Mesendoderm (in vitro differentiated cells): Measurements from ENCODE around the gene RELT. TPM values are rescaled to one million over a fixed set of nuclear protein-coding genes. Genes with fewer than 3 reads are reported as not detected.
A peak's percentile ranks its signal among the peaks of the same experiment; 100 is the strongest.

Experiments used
- DNase-seq: peaks from one replicate; pipeline ENCODE4 v3.0.0; 2013
- H2AK5ac ChIP-seq: 2 replicates; pipeline ENCODE4 v1.6.1; 2013; ENCODE audit warnings: low read length, inconsistent platforms
- H2BK120ac ChIP-seq: 2 replicates; pipeline ENCODE4 v1.6.1; 2013; ENCODE audit warnings: low read depth, mild to moderate bottlenecking, low read length, moderate library complexity, mixed read lengths
- H2BK15ac ChIP-seq: replicated peaks from 2 replicates; pipeline ENCODE4 v1.6.1; 2013; ENCODE audit warnings: low read depth, mild to moderate bottlenecking, moderate library complexity
- H2BK5ac ChIP-seq: 2 replicates; pipeline ENCODE4 v1.6.1; 2013; ENCODE audit warnings: low read length, inconsistent platforms
- H3K18ac ChIP-seq: 2 replicates; pipeline ENCODE4 v1.6.1; 2013; ENCODE audit warnings: mild to moderate bottlenecking, low read length, mixed read lengths
- H3K23ac ChIP-seq: one replicate; pipeline ENCODE4 v1.6.1; 2013; ENCODE audit warnings: low read length
- H3K27ac ChIP-seq: 2 replicates; pipeline ENCODE4 v1.5.1; 2013; ENCODE audit warnings: low read depth, mild to moderate bottlenecking, inconsistent platforms, low read length, moderate library complexity
- H3K27me3 ChIP-seq: 2 replicates; pipeline ENCODE4 v1.6.1; 2013; ENCODE audit warnings: low read length, control low read depth, mild to moderate bottlenecking, inconsistent platforms; ENCODE audit not compliant: insufficient read depth, poor library complexity
- H3K36me3 ChIP-seq: 2 replicates; pipeline ENCODE4 v1.6.1; 2013; ENCODE audit warnings: low read length, inconsistent platforms; ENCODE audit not compliant: control insufficient read depth, insufficient read depth
- H3K4ac ChIP-seq: one replicate; pipeline ENCODE4 v1.6.1; 2013; ENCODE audit warnings: low read depth, mild to moderate bottlenecking, low read length, moderate library complexity
- H3K4me1 ChIP-seq: 2 replicates; pipeline ENCODE4 v1.6.1; 2013; ENCODE audit warnings: low read depth, low read length, inconsistent platforms; ENCODE audit not compliant: control insufficient read depth
- H3K4me2 ChIP-seq: 2 replicates; pipeline ENCODE4 v1.6.1; 2013; ENCODE audit warnings: low read length
- H3K4me3 ChIP-seq: 2 replicates; pipeline ENCODE4 v1.5.1; 2013; ENCODE audit warnings: mild to moderate bottlenecking, low read length
- H3K56ac ChIP-seq: one replicate; pipeline ENCODE4 v1.6.1; 2013; ENCODE audit warnings: low read length
- H3K79me1 ChIP-seq: 2 replicates; pipeline ENCODE4 v1.6.1; 2013; ENCODE audit warnings: low read length, inconsistent platforms
- H3K79me2 ChIP-seq: 2 replicates; pipeline ENCODE4 v1.6.1; 2013; ENCODE audit warnings: mild to moderate bottlenecking, low read length; ENCODE audit not compliant: control insufficient read depth, insufficient read depth
- H3K9ac ChIP-seq: 2 replicates; pipeline ENCODE4 v1.6.1; 2013; ENCODE audit warnings: low read length, inconsistent platforms
- H4K5ac ChIP-seq: one replicate; pipeline ENCODE4 v1.6.1; 2013; ENCODE audit warnings: low read length
- H4K8ac ChIP-seq: one replicate; pipeline ENCODE4 v1.6.1; 2013; ENCODE audit warnings: low read depth, mild to moderate bottlenecking, control low read depth, low read length, moderate library complexity
- WGBS: extraction: QIAGEN DNeasy Blood & Tissue Kit; methylation state at CpG from one replicate; pipeline ENCODE4 v1.1.7; 2013; ENCODE audit warnings: low lambda C conversion rate, missing lambda C conversion rate; ENCODE audit not compliant: insufficient coverage; ENCODE audit errors: extremely low coverage; 5-methylcytosine and 5-hydroxymethylcytosine counted together
- polyA plus RNA-seq, 2 experiments: library from polyadenylated mRNA; stranded (reverse); fragments of 200-250 nt; gene quantifications; one replicate each; pipeline ENCODE4 v1.2.3, GENCODE V29; 2013

RELT gene
- polyA plus RNA-seq (2013, experiment 1 of 2) = 2.8 TPM
- 3.0 TPM for polyA plus RNA-seq (2013, experiment 2 of 2)

GRCh38 chr11:73376160-73376802 is at the start of gene RELT:
Gene RELT (plus strand): TSS chr11:73376399. CDS start chr11:73389137, 12,738 bp downstream.
- Histone ChIP-seq H3K4me1 (no peaks in the 10 kb centered on the region), H4K8ac (no peak within 1 kb of the TSS), H3K79me2 (peaks cover 2% of the 10 kb centered on the region), H3K4ac (no peak within 1 kb of the TSS), H2AK5ac (no peak within 1 kb of the TSS), H3K4me2 (peak within 1 kb of the TSS; percentile 39), H3K18ac (peak within 1 kb of the TSS; percentile 54), H3K27ac (no peak within 1 kb of the TSS), H3K27me3 (no peaks in the 10 kb centered on the region), H3K56ac (peak within 1 kb of the TSS; percentile 93), H4K5ac (peak within 1 kb of the TSS; percentile 35), H2BK5ac (no peak within 1 kb of the TSS), H3K9ac (peak within 1 kb of the TSS; percentile 91), H3K23ac (peak within 1 kb of the TSS; percentile 61), H2BK120ac (no peak within 1 kb of the TSS), H2BK15ac (no peak within 1 kb of the TSS), H3K36me3 (no peaks in the 10 kb centered on the region), H3K4me3 (peak within 1 kb of the TSS; percentile 86), H3K79me1 (peaks cover 17% of the 10 kb centered on the region)
- peak; percentile 94 for DNase-seq
- no CpG with 5 or more reads among the region's 96 CpGs for WGBS

- no peak overlapping the region for H3K18ac ChIP-seq
- H3K79me2 ChIP-seq = no peaks in the 10 kb centered on the region
- DNase-seq = no peak
- WGBS = no CpG with 5 or more reads among the region's 10 CpGs
- H3K9ac ChIP-seq = no peak overlapping the region
- H4K8ac ChIP-seq = no peak overlapping the region
- no peak overlapping the region for H3K4me3 ChIP-seq
- no peak overlapping the region for H3K4ac ChIP-seq
- H2BK5ac ChIP-seq = no peak overlapping the region
- no peak overlapping the region for H3K27ac ChIP-seq
- no peaks in the 10 kb centered on the region for H3K27me3 ChIP-seq
- H3K4me2 ChIP-seq = no peak overlapping the region
- no peak overlapping the region for H2BK120ac ChIP-seq
- H3K56ac ChIP-seq = no peak overlapping the region
- no peak overlapping the region for H2BK15ac ChIP-seq
- H3K79me1 ChIP-seq = peaks cover 4% of the 10 kb centered on the region
- H4K5ac ChIP-seq = no peak overlapping the region
- H2AK5ac ChIP-seq = no peak overlapping the region
- no peak overlapping the region for H3K23ac ChIP-seq
- peaks cover 12% of the 10 kb centered on the region for H3K4me1 ChIP-seq
- H3K36me3 ChIP-seq = no peaks in the 10 kb centered on the region
Observed at GRCh38 chr11:73326929-73327811, 49.0 kb upstream of the RELT start.

- Histone ChIP-seq H3K27ac (no peak overlapping the region), H3K36me3 (no peaks in the 10 kb centered on the region), H2AK5ac (no peak overlapping the region), H3K4me3 (no peak overlapping the region), H3K56ac (no peak overlapping the region), H2BK5ac (no peak overlapping the region), H2BK15ac (no peak overlapping the region), H3K23ac (no peak overlapping the region), H2BK120ac (no peak overlapping the region), H3K27me3 (no peaks in the 10 kb centered on the region), H3K79me2 (no peaks in the 10 kb centered on the region), H3K18ac (no peak overlapping the region), H3K9ac (no peak overlapping the region), H3K79me1 (peaks cover 4% of the 10 kb centered on the region), H3K4me2 (no peak overlapping the region), H3K4ac (no peak overlapping the region), H3K4me1 (peaks cover 9% of the 10 kb centered on the region), H4K8ac (no peak overlapping the region), H4K5ac (no peak overlapping the region)
- WGBS = no CpG with 5 or more reads among the region's 4 CpGs
- no peak for DNase-seq
Observed at GRCh38 chr11:73327812-73328364, 48.3 kb upstream of the RELT start.

GRCh38 chr11:73330569-73331093 is 45.6 kb upstream of the RELT start:
- H3K27ac ChIP-seq = peak overlapping the region; percentile 21
- H3K56ac ChIP-seq = peak overlapping the region; percentile 4
- no peak overlapping the region for H2AK5ac ChIP-seq
- H2BK5ac ChIP-seq = no peak overlapping the region
- H3K18ac ChIP-seq = no peak overlapping the region
- no peak overlapping the region for H3K4ac ChIP-seq
- WGBS = no CpG with 5 or more reads among the region's 3 CpGs
- DNase-seq = peak; percentile 73
- H3K27me3 ChIP-seq = no peaks in the 10 kb centered on the region
- no peak overlapping the region for H2BK120ac ChIP-seq
- H3K23ac ChIP-seq = no peak overlapping the region
- no peaks in the 10 kb centered on the region for H3K36me3 ChIP-seq
- H3K9ac ChIP-seq = no peak overlapping the region
- H4K8ac ChIP-seq = no peak overlapping the region
- peaks cover 13% of the 10 kb centered on the region for H3K4me1 ChIP-seq
- H2BK15ac ChIP-seq = no peak overlapping the region
- no peak overlapping the region for H4K5ac ChIP-seq
- H3K4me3 ChIP-seq = no peak overlapping the region
- H3K4me2 ChIP-seq = no peak overlapping the region
- H3K79me2 ChIP-seq = no peaks in the 10 kb centered on the region
- peaks cover 2% of the 10 kb centered on the region for H3K79me1 ChIP-seq

- no CpG with 5 or more reads among the region's 4 CpGs for WGBS
- H3K56ac ChIP-seq = peak overlapping the region; percentile 4
Observed at GRCh38 chr11:73331138-73331916, 44.9 kb upstream of the RELT start.

More at GRCh38 chr11:73331138-73331916, 44.9 kb upstream of the RELT start:
- Histone ChIP-seq H2BK5ac (no peak overlapping the region), H3K4me1 (peaks cover 13% of the 10 kb centered on the region), H4K8ac (no peak overlapping the region), H3K27ac (peak overlapping the region; percentile 21), H3K9ac (peak overlapping the region; percentile 26), H3K18ac (no peak overlapping the region), H3K79me2 (no peaks in the 10 kb centered on the region), H3K23ac (no peak overlapping the region), H3K36me3 (no peaks in the 10 kb centered on the region), H2BK120ac (no peak overlapping the region), H3K4me3 (no peak overlapping the region), H3K4me2 (no peak overlapping the region), H2AK5ac (no peak overlapping the region), H3K27me3 (no peaks in the 10 kb centered on the region), H2BK15ac (no peak overlapping the region), H3K79me1 (peaks cover 2% of the 10 kb centered on the region), H4K5ac (no peak overlapping the region), H3K4ac (no peak overlapping the region)
- peak; percentile 92 for DNase-seq
